HT1080 (cell line): Measurements from ENCODE around the gene RAN. TPM values are rescaled to one million over a fixed set of nuclear protein-coding genes. Genes with fewer than 3 reads are reported as not detected.
"Not testable (repeated sequence)": the region's sequence is repeated elsewhere in the genome, so short reads cannot be mapped to it uniquely, and the experiment has no call there.

Experiments used
- DNase-seq: peaks from one replicate; pipeline ENCODE4 v3.0.0-alpha.2; 2015; ENCODE audit warnings: low read depth
- total RNA-seq: library from RNA; depleted of rRNA; stranded (reverse); fragments of >200 nt; shearing (Covaris generic); gene quantifications from 2 replicates; pipeline ENCODE4 v1.2.3, GENCODE V29; 2014

Gene RAN
- total RNA-seq, 1 experiment from 2014 or later, result 1,818 TPM

DNA sequence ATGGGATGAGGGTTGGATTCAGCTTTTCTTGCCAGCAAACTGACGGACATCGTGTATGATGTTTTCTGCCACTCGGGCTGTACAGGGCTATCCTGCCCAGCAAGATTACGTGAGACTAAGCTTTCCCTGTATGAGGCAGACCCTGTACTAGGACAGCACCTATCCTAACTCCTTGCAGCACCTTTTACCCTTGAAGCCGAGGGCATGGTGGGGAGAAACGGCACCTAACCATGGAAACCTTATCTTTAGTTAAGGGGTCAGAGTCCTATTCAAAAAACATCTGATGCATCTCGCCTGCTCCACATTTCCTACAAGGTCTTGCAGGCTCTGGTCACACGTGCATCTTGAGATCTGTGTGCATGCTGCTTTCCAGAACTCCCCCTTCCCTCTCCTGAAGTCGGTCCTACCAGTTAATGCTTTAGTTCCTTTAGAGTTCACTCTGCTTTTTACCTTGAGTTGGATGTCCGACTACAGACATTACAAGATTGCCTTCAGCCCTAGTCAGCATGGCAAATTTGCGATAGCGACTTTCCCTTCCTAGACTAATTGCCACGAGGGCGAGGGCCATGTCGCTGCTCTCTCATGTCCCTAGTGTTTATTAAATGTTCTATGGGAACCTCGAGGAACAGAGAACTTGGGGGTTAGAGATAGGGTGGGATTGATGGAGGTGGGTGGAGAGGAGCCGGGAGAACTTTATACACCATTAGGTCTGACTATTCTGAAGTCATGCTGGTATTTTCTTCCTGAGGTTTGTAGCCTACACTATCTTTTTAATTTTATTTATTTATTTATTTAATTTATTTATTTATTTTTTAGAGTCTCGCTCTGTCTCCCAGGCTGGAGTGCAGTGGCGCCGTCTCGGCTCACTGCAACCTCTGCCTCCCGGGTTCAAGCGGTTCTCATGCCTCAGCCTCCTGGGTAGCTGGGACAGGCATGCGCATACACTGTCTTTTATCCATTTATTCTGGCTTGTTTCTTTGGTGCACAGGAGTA lies 6.6 kb downstream of the RAN start:
- DNase-seq, result no peak

DNA sequence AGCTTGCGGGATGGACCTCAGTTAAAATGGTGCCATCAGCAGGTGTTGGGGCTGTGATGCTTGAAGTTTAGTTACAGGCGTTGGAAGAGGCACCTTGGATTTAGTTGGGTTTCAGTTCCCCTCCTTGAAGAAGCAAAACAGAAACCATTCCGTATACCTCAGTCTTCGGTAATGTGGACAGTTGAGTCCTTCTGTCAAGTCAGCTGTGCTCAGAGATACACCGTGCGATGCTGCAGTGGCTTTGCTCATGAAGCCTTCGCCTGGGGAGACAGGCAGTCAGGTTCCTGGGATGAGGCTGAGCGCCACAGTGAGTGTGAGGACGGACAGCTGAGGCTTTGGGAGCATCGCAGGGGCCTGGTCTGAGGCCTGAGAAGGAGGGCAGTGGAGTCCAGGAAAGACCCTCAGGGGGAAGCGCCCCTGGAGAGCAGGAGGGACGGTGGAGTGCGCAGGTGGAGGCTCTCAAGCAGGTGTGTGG lies 7.4 kb downstream of the RAN start:
- DNase-seq, result no peak

DNA sequence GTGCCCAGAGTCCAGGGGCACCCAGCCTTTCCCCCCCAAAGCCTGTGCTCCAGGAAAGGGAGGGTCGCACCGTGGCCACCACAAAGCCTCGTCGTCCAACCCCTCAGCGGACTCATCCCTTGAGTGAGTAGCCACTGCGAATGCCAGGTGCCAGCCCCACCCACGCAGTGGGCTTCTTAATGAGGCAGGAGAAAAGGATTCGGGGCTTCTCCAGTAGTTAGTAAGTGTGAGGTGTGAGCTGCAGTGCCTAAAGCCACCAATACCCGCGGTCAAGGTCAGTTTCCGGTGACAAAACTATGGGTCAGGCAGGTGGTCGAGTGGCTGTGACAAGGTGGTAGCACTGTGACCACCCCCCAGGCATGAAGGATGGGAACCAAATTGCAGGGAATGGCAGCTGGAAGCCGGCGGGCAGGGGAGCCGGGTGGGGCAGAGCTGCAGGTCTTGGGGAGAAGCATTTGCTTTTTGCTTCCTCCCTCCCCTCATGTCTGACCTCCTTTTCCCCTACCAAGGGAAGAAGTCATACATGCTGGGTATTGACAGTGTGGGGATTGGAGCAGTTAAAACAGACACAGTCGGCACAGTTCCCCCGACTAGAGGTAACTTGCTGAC lies 8.0 kb downstream of the RAN start:
- DNase-seq, result no peak

DNA sequence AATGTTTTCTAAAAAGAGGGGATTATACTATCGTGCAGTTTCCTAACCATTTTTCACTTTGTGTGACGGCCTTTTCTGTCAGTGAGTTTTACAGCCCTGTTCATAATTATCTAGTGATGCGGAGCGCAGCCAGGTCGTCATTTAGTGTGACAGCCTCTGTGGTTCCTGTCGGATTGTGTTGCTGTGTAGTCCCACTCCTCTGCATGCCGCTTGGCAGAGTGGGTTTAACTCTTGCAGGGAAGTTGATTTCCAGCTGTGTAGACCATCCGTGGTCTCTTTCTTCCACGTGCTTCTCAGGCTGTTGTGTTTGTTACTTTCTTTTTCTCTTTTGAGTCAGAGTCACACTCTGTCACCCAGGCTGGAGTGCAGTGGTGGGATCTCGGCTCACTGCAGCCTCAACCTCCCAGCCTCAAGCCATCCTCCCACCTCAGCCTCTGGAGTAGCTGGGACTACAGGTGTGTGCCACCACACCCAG lies 8.6 kb downstream of the RAN start:
- DNase-seq, result no peak

DNA sequence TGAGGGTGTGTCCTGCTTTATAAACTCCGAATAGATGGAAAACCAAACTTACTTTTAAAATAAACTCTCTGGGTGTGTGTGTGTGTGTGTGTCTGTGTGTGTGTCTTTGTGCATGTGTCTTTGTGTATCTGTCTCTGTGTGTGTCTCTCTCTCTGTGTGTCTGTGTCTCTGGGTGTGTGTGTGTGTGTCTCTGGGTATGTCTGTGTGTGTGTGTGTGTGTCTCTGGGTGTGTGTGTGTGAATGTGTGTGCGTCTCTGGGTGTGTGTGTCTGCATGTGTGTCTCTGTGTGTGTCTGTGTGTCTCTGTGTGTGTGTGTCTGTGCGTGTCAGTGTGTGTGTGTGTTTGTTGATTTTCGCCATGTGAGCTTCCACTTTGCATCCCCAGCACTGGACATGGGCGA lies 9.2 kb downstream of the RAN start:
- no peak for DNase-seq

DNA sequence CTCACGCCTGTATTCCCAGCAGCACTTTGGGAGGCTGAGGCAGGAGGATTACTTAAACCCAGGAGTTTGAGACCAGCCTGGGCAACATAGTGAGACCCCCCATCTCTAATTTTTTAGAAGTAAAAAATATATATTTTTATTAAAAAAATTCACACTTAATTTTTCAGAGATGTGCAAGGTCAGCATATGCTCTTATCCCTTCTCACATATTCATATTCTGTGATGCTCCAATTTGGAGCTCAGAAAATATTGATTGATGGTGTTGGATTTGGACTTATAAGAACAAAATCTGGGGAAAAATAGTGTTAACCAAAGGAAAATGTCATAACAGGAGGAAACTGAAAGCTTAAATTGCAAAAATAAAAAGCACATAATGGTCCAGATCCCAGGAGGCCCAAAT lies 9.7 kb downstream of the RAN start:
- no peak for DNase-seq

DNA sequence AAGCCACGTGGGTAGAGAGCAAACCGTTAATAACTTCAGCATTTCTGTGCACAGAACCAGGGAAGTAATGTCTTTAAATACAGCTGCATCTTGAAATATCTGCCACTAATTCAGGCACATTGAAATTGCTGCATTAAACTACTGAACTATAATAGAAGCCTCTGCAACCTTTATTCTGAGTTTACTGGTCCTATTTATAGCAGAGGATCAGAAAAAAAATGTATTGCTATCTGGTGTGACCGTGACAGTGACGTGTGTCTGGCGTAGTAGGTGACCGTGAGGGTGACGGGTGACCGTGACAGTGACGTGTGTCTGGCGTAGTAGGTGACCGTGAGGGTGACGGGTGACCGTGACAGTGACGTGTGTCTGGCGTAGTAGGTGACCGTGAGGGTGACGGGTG lies 15.3 kb downstream of the RAN start:
- not testable (repeated sequence) for DNase-seq

DNA sequence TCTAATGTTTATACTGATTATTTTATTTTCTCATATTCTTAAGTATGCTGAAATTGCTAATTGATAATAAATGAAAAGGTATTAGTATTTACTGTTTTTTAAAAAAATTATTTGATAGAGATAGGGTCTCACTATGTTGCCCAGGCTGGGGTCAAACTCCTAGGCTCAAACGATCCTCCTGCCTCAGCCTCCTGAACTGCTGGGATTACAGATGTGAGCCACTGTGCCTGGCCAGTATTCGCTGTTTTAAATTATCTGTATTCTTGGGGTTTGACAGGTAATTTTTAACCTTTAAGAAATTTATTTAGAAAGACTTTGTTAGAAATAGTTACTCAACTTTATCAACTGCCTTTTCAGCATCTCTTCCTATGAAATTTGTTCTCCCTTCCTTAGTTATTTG lies 32.2 kb downstream of the RAN start:
- no peak for DNase-seq

DNA sequence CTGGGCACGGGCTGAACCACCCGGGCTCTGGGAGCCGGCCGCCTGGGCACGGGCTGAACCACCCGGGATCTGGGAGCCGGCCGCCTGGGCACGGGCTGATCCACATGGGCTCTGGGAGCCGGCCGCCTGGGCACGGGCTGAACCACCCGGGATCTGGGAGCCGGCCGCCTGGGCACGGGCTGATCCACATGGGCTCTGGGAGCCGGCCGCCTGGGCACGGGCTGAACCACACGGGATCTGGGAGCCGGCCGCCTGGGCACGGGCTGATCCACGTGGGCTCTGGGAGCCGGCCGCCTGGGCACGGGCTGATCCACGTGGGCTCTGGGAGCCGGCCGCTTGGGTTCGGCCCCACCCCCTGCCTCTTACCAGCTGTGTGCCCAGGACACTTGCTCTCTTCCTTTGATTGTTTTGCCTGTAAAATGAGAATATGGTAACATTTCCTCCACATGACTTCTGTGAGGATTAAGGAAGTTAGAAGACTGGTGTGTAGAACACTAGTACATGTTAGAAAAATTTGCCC lies 33.1 kb downstream of the RAN start:
- not testable (repeated sequence) for DNase-seq

DNA sequence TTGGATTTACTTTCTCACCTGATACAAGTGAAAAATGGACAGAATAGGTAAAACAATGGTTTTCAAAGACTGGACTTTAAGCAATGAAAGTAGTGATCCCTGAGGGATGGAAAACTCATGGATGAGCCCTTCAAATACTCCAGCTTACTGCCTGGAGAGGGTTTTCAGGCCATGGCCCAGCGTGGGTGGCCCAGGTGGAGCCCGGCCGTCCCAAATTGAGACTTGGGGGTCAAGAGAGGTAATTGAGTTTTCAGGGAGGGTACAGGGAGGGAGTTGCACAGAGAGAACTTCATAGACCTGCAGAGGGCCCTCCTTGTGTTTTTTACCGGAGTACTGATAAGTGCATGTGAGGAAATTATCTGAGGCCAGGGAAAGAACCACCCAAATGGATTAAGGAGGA lies 37.2 kb downstream of the RAN start:
- no peak for DNase-seq

DNA sequence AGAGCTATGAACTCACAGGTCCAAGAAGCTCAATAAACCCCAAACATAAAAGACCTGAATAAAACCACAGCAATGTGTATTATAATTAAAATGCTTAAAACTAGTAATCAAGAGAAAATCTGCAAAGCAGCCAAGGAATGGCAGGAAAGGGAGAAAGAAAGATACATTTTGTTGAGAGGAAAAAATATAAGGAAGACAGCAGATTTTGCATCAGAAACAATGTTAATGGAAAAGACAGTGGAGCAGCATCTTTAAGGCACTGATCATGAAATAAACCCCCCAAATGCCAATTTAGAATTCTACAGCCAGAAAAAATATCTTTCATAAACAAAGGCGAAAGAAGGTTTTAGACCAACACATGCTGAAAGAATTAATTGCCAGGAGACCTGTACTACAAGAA lies 39.3 kb downstream of the RAN start:
- DNase-seq, result no peak

DNA sequence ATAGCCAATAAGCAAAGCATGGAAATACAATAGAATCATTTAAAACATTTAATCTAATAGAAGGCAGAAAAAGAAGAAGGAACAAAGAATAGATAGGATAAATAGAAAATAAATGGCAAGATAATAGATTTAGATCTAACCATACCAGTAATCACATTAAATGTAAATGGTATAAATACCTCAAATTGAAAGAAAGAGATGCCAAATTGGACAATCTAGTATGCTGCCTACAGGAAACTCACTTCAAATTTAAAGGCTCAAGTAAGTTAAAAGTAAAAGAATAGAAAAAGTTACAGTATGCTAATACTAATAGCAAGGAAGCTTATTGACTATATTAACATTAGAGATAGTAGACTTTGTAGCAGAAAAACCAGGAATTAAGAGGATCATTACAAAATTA lies 40.1 kb downstream of the RAN start:
- DNase-seq, result no peak

DNA sequence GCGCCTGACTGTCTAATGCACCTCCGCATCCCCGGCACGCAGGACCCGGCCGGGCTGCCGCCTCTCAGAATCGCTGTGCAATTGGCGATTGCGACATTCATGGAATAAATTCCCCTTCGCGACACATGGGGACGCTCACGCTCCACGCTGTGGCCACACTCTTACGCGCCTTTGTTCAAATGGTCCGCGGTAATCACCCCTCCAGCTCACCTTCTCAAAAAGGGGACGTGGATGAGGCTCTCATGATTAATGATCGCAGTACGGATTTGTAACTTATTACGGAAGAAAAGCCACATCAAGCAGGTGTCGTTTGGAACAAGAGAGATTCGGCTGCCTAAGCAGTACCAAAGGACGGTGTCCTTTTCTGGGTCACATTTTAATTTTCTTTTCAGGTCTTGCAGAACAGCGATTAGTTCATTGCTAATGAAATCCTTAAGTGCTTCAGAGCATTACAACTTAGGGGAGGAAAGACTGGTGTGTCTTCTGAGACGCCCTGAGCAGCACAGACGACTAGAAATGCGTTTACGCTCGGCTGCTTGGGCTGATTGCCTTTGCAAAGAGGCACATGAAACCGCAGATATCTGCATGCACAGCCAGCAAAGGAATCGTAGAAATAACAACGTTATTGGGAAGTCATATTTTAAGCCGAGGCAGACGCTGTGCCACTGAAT lies 44.5 kb downstream of the RAN start:
- peak; percentile 9 for DNase-seq

DNA sequence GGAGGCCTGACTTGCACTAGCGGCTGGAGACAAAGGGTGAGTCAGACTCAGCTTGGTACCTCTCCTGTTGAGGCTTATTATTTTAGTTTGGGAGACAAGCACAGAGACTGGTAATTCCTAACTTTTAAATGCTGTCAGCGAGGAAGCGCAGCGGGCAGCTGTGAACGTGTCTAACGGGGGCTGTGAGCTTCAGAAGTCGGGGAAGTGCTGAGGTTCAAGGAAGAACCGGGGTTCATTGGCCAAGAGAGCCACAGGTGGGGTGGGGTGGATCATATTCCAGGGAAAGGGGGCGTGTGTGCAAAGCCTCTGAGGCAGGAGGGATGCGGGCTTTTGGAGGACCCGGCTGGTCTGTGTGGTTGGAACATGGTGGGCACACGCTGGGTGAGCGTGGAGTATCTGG lies 45.7 kb downstream of the RAN start:
- no peak for DNase-seq

DNA sequence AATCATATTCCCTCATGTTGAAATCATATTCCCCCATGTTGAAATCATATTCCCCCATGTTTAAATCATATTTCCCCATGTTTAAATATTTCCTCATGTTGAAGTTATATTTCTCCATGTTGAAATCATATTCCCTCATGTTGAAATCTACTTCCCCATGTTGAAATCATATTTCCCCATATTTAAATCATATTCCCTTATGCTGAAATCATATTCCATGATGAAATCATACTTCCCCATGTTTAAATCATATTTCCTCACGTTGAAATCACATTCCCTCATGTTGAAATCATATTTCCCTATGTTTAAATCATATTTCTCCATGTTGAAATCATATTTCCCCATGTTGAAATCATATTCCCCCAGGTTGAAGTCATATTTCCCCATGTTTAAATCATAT lies 47.2 kb downstream of the RAN start:
- DNase-seq, result no peak

DNA sequence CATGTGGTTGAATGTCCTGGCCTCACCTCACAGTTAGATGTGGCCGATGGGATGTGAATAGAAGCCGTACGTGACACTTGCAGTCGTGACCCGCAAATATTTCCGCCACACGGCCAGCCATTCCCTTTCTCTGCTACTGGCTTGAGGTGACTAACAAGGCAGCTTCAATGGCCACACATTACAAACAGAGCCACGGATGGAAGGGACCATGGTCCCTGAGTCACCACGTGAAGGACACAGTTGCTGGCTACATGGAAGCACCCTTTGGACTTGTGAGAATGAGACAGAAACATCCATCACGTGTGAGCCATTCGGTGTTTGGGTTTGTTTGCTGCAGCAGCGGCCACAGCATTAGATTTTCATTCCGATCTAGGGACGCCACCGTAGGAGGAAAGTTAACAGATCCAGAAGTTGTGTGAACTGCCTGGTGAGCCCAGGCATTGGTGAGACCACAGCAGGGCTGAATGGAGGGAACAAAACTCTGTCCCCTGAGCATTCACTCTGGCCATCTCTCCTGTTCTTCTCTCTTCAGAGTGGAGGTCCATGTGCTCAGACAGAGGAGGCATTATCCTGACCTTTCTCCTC lies 48.3 kb downstream of the RAN start:
- no peak for DNase-seq

DNA sequence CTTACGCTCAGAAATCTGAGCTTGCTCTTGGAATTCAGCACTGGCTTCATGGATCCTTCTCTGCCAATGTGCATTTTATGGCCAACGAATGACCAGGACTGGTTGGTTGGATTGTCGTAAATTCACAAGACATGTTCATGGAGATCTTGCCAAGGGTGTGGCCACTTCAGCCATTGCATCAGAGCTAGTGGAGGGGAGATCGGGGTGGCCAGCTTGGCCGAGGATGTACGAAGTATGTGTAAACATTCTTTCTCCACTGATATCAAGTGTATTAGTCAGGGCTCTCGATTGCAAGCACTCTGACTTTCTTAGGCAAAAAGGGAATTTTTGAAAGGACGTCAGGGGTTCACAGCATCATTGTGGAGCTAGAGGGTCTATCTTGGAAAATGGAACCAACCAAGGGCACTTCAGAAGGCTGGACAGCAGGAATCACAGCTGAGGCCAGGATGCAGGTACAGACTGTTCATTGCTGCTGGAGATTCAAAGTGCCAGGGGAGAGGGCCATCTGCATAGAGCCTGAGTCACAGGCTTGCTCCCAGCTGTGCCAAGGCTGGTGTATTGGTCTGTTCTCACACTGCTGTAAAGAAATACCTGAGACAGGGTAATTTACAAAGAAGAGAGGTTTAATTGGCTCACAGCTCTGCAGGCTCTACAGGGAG lies 49.0 kb downstream of the RAN start:
- no peak for DNase-seq

DNA sequence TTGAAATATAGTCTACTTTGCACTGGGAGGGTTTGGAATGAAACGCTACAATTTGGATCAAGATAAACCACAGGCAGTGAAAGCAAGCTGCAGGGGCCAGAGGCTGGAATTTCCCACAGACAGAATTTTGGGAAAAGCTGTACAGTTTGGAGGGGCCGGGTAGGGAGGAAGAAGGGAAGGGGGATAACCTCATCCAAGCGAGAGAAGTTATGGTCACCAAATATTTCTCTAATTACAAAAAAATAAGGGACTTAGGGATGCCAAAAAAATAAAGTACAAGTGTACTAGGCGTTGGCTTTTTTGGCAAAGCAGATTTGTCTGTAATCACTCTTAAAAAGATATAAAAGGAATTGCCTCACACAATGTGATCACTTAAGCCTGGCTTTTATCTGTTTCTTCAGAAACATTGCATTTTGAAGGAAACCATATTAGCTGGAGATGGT lies 50.7 kb downstream of the RAN start:
- DNase-seq, result no peak

DNA sequence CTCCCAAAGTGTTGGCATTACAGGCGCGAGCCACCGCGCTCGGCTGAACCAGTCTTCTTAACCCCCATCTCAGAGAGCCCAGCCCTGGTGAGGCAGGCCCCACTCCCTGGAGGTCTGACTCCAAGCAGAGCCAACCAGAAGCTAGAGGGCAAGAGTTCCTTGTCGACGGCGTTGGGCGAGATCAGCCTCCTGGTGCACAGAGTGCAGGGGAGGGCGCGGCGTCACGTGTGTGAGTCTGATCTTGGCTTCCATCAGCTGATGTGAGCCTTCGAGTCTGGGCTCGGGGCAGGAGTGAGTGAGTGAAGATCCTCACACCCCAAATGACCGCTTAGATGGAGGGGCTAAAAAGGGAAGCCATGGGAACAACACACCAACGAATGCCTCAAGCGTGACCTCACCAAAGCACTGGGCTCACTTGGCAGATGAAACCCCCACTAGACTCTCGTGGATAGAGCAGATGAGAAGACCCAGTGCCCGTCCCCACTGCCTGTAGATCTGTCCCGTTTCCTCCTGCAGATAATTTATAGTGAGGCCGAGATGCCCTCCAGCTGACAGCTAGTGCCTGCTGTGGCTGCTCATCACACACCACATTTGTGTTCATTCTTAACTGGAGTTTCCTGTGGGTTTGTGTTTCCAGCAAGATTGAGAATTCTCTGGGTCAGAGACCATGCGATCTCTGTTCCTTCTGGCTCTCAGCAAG lies 53.2 kb downstream of the RAN start:
- DNase-seq, result no peak

DNA sequence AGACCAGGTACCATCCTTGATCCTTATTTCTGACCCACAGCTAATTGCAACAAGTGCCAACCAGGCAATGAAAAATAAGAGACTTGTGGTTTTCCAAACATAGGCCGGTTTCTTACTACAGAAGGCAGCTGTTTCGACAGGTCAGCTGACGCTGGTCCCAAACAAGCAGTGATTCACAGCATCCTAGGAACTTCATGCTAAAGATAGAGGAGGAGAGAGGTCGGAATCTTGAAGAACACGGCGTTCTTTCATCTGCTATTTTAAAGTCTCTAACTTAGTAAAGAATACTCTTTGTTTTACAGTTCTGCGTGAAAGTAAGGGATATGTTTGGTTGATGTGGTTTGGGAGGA lies 53.8 kb downstream of the RAN start:
- DNase-seq, result no peak
